Glomerular endothelial cell (primary cell): Measurements from ENCODE around the gene IGSF8. TPM values are rescaled to one million over a fixed set of nuclear protein-coding genes. Genes with fewer than 3 reads are reported as not detected.

Experiments used
- DNase-seq: peaks from one replicate; pipeline ENCODE4 v3.0.0-alpha.2; 2011; ENCODE audit warnings: low read depth, low spot score; ENCODE audit errors: extremely low read depth
- total RNA-seq: library from RNA; depleted of rRNA; stranded (reverse); fragments of >200 nt; gene quantifications from 2 replicates; pipeline ENCODE4 v1.2.3, GENCODE V29; 2015

The IGSF8 gene
- total RNA-seq, 1 donor from 2014 or later = 18.4 TPM

- DNase-seq = no peak
Measured at GRCh38 chr1:160089883-160090282, 8.5 kb downstream of the IGSF8 start.

DNA sequence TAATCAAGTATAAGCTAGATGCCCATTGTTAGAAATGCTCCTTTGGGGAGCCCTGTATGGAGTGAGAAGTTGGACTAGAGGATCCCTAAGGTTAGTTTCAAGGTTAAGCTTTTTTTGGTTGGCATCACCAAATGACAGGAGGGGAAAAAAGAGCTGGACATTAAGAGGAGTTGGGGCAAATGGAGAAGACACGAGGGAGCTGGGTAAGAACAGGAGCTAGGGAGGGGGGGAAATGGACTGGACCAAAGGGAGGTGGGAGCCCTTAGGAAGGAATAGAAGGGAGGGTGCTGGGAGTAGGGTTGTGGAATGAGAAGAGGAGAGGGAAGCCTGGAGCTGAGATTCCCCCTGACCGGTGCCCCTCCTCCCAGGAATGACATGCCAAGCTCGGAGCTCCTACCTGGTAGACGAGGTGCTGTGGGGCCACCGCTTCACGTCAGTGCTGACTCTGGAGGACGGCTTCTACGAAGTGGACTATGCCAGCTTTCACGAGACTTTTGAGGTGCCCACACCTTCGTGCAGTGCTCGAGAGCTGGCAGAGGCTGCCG lies 11.2 kb downstream of the IGSF8 start:
- no peak for DNase-seq

DNA sequence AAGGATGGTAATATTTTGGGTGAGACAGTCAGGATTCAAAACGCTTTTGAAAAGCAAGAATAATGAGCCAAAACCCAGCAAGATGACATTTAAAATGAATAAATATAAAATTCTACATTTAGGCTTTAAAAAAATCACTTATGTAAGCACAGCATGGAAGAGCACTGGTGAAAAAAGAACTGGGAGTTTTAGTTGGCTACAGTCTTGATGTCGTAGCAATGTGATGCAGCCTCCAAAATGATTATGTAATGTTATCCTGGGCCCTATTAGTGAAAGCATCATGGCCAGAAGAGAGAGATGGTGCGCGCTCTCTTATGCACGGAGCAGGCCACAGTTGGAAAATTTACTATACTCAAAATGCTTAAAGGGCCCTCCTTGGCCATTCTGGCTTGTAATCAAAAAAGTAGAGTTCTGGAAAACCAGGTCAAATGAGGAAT lies 11.9 kb downstream of the IGSF8 start:
- DNase-seq = no peak

- DNase-seq = no peak
Measured at GRCh38 chr1:160085686-160086455, 12.5 kb downstream of the IGSF8 start.

DNA sequence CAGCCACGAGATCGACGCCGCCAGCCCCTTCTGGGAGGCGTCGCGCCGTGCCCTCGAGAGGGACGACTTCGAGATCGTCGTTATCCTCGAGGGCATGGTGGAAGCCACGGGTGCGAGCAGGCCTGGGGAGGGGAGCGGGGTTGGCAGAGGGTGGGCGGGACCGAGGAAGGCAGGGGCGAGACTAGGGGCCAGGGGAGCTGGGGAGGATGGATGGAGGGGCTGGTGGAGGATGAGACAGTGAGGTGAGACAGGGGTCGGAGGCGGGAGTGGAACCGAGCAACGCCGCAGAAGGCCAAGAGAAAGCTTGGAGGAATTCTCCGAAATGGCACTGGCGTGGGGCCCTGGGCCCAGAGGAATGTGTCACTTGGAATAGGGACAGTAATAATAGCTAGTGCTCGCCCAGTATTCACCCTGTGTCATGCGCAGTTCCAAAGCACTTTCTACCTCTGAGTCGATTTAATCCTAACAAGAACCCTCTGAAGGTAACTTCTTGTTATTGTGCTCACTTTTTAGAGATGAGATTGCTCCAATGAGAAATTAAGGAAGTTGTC lies 13.6 kb downstream of the IGSF8 start:
- no peak for DNase-seq

- no peak for DNase-seq
Measured at GRCh38 chr1:160083968-160084770, 14.2 kb downstream of the IGSF8 start.

DNA sequence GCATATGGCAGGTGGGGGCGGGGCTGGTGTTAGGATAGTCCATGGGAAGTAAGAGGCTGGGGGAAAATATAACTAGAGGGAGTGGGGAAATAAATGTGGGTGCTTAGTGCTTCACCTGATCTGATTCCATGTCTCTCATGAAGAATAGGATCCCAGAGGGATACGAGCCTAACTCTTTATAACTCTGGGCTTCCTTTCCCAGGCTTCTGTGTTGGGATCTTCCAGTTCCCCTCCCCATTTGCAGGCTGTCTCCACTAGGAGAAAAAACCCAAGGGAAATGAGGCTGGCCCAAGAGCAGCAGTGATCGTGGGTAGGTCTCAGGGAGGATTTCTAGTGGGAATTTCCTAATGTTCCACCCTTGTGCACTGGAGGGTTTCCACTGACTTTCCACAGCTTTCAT lies 15.5 kb downstream of the IGSF8 start:
- no peak for DNase-seq

GRCh38 chr1:160082487-160082886 lies 15.9 kb downstream of the IGSF8 start:
- DNase-seq = no peak

DNA sequence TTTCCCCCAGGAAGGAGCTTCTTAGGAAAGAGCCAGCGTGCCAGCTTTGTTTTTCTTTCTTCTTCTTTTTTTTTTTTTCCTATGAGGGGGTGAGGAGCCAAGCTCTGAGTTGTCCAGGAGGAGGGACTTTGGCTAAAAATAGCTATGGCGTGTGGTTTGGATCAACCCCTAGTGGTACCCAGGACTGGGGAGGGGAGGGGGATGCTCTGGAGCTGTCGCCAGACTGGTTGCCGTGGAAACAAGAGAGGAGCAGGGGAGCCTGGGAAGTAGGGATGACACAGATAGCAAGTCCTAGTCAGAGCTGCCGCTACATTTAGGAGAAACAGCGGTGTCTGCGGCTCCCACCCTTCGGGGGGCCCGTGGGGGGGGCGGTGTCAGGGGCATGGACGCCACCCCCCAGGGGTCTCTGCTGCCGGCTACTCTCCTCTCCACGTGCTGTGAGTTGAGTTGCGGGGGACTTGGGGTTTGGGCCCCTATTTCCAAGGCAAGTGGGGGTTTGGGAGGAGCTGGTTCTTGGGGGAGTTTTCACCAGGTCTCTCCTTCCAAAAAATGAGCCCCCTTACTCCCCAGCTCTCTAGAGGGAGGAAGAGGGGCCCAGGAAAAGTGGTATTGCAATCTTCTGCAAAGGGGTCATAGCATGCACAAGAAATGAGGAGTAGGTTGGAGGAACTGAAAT lies 17.0 kb downstream of the IGSF8 start, which contains the start of gene KCNJ9:
TSS of gene KCNJ9 (plus strand) at position 278 of the 676 bp plus-strand sequence. CDS start 2,493 bp downstream, outside the sequence.
- DNase-seq = no peak

GRCh38 chr1:160080381-160081100 lies 17.9 kb downstream of the IGSF8 start:
- no peak for DNase-seq

GRCh38 chr1:160079448-160079847 lies 19.0 kb downstream of the IGSF8 start:
- no peak for DNase-seq

DNA sequence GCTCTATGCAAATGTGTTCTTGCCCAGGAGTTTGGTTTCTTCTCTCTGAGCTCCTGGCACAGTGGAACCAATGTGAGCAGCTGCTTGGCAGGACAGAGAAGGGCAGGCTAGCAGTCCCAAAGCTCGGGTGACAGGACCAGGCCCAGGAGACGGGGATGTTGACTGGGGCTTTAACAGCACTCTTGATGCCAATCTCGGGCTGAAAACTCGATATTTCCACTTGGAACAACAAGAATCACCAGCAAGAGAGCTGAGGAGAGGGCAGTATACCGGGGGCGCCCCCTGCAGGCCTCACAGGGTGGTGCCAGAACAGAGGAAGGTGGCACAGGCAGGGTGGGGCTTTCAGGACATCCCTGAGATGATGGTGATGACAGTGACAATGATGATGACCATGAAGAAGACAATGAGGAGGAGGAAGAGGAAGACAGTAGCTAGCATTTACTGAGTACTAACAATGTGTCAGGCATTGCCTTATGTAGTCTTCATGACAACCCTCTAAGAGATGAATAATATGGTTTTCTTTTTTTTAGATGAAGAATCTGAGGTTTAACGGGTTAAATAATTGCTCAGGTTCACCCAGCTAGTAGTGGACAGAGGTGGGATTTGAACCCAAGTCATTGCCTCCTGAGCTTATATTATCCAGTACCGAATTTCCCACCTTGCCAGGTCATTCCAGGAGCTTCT lies 19.8 kb downstream of the IGSF8 start:
- no peak for DNase-seq

DNA sequence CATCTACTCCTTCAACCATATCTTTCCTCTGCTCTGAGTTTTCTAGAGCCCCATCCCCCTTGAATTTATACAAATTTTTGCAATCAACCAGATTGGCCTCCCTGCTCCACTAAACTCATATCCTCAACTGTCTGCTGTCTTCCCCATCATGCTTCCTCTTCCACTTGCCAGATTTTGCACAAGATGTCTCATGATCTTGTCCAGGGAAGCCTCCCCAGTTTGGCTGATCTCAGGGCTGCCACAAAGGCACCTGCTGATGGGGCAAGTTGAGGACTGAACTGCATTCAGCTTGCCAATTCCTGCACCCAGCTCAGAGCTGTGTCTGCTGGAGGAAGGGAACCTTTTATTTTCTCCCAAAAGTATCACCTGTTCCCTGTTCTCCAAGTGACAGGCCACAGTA lies 20.9 kb downstream of the IGSF8 start:
- no peak for DNase-seq

DNA sequence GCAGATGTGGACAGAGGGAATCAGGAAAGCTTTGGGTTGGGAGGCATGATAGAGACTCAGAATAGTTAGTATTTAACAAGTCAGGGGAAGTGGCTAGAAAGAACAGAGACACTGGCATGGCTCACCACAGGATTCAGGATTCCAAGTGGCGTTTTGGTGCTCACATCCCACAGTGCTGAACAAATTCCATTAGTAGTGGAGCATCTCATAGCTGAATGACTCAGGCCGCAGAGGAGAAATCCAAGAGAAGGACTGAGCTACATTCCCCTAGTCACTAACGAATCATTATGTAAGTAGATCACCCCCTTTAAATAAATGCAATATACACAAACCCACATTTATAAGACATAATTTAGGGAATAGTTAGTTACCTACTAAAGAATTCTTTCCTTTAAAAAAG lies 22.1 kb downstream of the IGSF8 start:
- DNase-seq = no peak

- no peak for DNase-seq
Measured at GRCh38 chr1:160075836-160076235, 22.6 kb downstream of the IGSF8 start.

- DNase-seq = no peak
Measured at GRCh38 chr1:160074865-160075264, 23.6 kb downstream of the IGSF8 start.

GRCh38 chr1:160071289-160071688 lies 27.1 kb downstream of the IGSF8 start:
- DNase-seq = no peak

- no peak for DNase-seq
Measured at GRCh38 chr1:160070243-160071163, 27.9 kb downstream of the IGSF8 start.
